Measurements from ENCODE around the gene FZD1. TPM values are rescaled to one million over a fixed set of nuclear protein-coding genes. Genes with fewer than 3 reads are reported as not detected.

Gene FZD1
- polyA plus RNA-seq, 3 donors = 3.6 to 10.1 (median 7.9) TPM

GRCh38 chr7:91294639-91295220, 30.5 kb downstream of the FZD1 start:
- Histone ChIP-seq H2AFZ (ENCODE audit: insufficient read depth, low read depth, low read length, poor library complexity, severe bottlenecking) (no peak overlapping the region), H3K4me1 (ENCODE audit: control insufficient read depth in 1 of 2, insufficient read depth in 2 of 2, low read length in 2 of 2) (peaks cover 6 to 14% of the 10 kb centered on the region in 2 donors), H4K20me1 (ENCODE audit: insufficient read depth, low read length) (no peaks in the 10 kb centered on the region), H3K4me2 (replicated peaks; ENCODE audit: extremely low read depth, low read length, poor library complexity, severe bottlenecking) (no peak overlapping the region), H3K27me3 (ENCODE audit: control insufficient read depth in 2 of 2, insufficient read depth in 2 of 2, low read length in 2 of 2) (peaks cover 0 to 9% of the 10 kb centered on the region in 2 donors), H3K9ac (ENCODE audit: insufficient read depth, low read length, poor library complexity, severe bottlenecking) (no peak overlapping the region), H3K27ac (ENCODE audit: low read depth in 1 of 2, low read length in 2 of 2) (no peak overlapping the region), H3K79me2 (ENCODE audit: insufficient read depth, low read length) (no peaks in the 10 kb centered on the region), H3K9me3 (replicated peaks in 1 of 2; ENCODE audit: control insufficient read depth in 1 of 2, insufficient read depth in 1 of 2, low read length in 2 of 2) (no peaks in the 10 kb centered on the region), H3K4me3 (replicated peaks in 1 of 3; ENCODE audit: low read depth in 2 of 3, low read length in 3 of 3) (no peak overlapping the region), H3K36me3 (replicated peaks in 1 of 2; ENCODE audit: control insufficient read depth in 1 of 2, insufficient read depth in 2 of 2, low read length in 2 of 2) (no peaks in the 10 kb centered on the region)
- H3K27me3 Mint-ChIP-seq (ENCODE audit: low read depth in 3 of 3) = peaks cover 2 to 6% (median 3%) of the 10 kb centered on the region in 3 donors
- no peak for DNase-seq
- TF ChIP-seq, protein P1, sequence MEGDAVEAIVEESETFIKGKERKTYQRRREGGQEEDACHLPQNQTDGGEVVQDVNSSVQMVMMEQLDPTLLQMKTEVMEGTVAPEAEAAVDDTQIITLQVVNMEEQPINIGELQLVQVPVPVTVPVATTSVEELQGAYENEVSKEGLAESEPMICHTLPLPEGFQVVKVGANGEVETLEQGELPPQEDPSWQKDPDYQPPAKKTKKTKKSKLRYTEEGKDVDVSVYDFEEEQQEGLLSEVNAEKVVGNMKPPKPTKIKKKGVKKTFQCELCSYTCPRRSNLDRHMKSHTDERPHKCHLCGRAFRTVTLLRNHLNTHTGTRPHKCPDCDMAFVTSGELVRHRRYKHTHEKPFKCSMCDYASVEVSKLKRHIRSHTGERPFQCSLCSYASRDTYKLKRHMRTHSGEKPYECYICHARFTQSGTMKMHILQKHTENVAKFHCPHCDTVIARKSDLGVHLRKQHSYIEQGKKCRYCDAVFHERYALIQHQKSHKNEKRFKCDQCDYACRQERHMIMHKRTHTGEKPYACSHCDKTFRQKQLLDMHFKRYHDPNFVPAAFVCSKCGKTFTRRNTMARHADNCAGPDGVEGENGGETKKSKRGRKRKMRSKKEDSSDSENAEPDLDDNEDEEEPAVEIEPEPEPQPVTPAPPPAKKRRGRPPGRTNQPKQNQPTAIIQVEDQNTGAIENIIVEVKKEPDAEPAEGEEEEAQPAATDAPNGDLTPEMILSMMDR (IDR thresholded peaks at IDR 0.05) = no peak
- H3K27ac Mint-ChIP-seq = no peak overlapping the region
- peaks cover 6% of the 10 kb centered on the region for H3K4me1 Mint-ChIP-seq
- 95% methylated on average over 4 of the region's 6 CpGs for WGBS (ENCODE audit: insufficient coverage)
- peaks cover 0 to 2% (median 0%) of the 10 kb centered on the region in 7 donors for H3K9me3 Mint-ChIP-seq
- intact Hi-C loops (cut with micrococcal nuclease) = no loop called here
- no peak overlapping the region for H3K4me3 Mint-ChIP-seq
- no peaks in the 10 kb centered on the region for H3K36me3 Mint-ChIP-seq

GRCh38 chr7:91295576-91295975, 31.3 kb downstream of the FZD1 start:
- Histone ChIP-seq H3K36me3 (replicated peaks in 1 of 2; ENCODE audit: control insufficient read depth in 1 of 2, insufficient read depth in 2 of 2, low read length in 2 of 2) (no peaks in the 10 kb centered on the region), H3K4me2 (replicated peaks; ENCODE audit: extremely low read depth, low read length, poor library complexity, severe bottlenecking) (no peak overlapping the region)

More at GRCh38 chr7:91295576-91295975, 31.3 kb downstream of the FZD1 start:
- Histone ChIP-seq H3K4me1 (ENCODE audit: control insufficient read depth in 1 of 2, insufficient read depth in 2 of 2, low read length in 2 of 2) (peaks cover 14 to 22% of the 10 kb centered on the region in 2 donors), H3K27ac (ENCODE audit: low read depth in 1 of 2, low read length in 2 of 2) (no peak overlapping the region), H3K27me3 (ENCODE audit: control insufficient read depth in 2 of 2, insufficient read depth in 2 of 2, low read length in 2 of 2) (peaks cover 0 to 9% of the 10 kb centered on the region in 2 donors), H3K9me3 (replicated peaks in 1 of 2; ENCODE audit: control insufficient read depth in 1 of 2, insufficient read depth in 1 of 2, low read length in 2 of 2) (no peaks in the 10 kb centered on the region), H4K20me1 (ENCODE audit: insufficient read depth, low read length) (no peaks in the 10 kb centered on the region), H3K79me2 (ENCODE audit: insufficient read depth, low read length) (no peaks in the 10 kb centered on the region), H3K4me3 (replicated peaks in 1 of 3; ENCODE audit: low read depth in 2 of 3, low read length in 3 of 3) (no peak overlapping the region), H3K9ac (ENCODE audit: insufficient read depth, low read length, poor library complexity, severe bottlenecking) (no peak overlapping the region), H2AFZ (ENCODE audit: insufficient read depth, low read depth, low read length, poor library complexity, severe bottlenecking) (no peak overlapping the region)
- WGBS (ENCODE audit: insufficient coverage) = 100% methylated on average over 2 of the region's 3 CpGs
- intact Hi-C loops (cut with micrococcal nuclease) = no loop called here
- Mint-ChIP-seq H3K27me3 (ENCODE audit: low read depth in 3 of 3) (peaks cover 2 to 6% (median 3%) of the 10 kb centered on the region in 3 donors), H3K9me3 (peaks cover 0 to 2% (median 0%) of the 10 kb centered on the region in 7 donors), H3K4me3 (no peak overlapping the region), H3K36me3 (no peaks in the 10 kb centered on the region), H3K27ac (no peak overlapping the region), H3K4me1 (peaks cover 5% of the 10 kb centered on the region)
- no peak for DNase-seq
- TF ChIP-seq, protein P1 (IDR thresholded peaks at IDR 0.05) = no peak

Data from CD14-positive monocyte (primary cell).